ENCODE data around the gene LMAN1L. TPM values are rescaled to one million over a fixed set of nuclear protein-coding genes. Genes with fewer than 3 reads are reported as not detected.

Gene LMAN1L
- polyA plus RNA-seq, 3 donors, result 0.08 TPM; not detected in 2

DNA sequence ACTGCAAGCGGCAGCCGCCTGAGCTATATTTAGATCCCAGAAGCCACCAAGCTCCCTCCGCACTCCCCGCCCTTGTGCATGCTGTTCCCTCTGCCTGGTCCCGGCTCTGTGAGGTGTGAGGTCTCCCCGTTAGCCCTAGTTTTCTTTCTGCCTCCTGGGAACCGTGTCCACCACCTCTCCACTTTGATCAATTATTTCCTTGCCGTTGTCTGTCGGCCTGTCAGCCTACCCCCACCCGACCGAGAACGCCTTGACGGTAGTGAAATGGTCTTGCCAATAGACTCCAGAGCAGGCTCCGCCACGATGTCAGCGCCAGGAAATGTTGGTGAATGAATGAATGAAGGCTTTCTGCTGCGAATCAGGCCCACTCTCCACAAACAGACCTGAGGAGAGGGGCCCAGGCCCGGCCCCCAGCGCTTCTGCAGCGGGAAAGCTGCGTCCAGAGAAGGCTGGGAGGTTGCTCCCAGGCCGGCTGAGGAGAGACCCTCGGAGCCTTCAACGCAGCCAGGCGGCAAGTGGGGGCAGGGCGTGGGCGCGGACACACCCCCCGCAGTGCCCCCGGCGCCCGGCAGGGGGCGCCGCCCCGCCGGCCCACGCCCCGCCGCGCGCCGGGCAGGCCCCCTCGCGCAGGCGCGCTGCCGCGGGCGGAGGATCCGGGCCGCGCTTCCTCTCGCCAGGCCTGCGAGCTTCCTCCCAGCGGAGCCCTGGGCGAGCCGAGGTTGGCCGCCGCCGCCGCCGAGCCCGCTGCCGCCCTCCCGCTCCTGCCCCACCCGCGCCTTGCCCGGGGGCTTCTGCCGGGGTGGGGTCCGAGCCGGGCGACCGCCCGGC is 31.0 kb upstream of the LMAN1L start, which contains the start of gene CSK:
CSK (plus strand) TSS at position 650 of the 828 bp plus-strand sequence. CDS start 16,218 bp downstream, outside the sequence.
- WGBS (ENCODE audit: insufficient coverage), result under 1% methylated on average over 66 of the region's 74 CpGs

More for the DNA sequence above, 31.0 kb upstream of the LMAN1L start, which contains the start of gene CSK:
- Mint-ChIP-seq H3K4me1 (peaks cover 81% of the 10 kb centered on the region), H3K9me3 (peaks cover 0 to 3% (median 0%) of the 10 kb centered on the region in 7 donors), H3K4me3 (peak within 1 kb of the TSS; percentile 95 to 97), H3K36me3 (peaks cover 19 to 26% of the 10 kb centered on the region in 2 donors), H3K27me3 (ENCODE audit: low read depth in 3 of 3) (peaks cover 0 to 3% (median 0%) of the 10 kb centered on the region in 3 donors), H3K27ac (peak within 1 kb of the TSS; percentile 97 to 99 (median 99))
- Histone ChIP-seq H3K27me3 (ENCODE audit: control insufficient read depth in 2 of 2, insufficient read depth in 2 of 2, low read length in 2 of 2) (no peaks in the 10 kb centered on the region), H3K4me3 (replicated peaks in 1 of 3; ENCODE audit: low read depth in 2 of 3, low read length in 3 of 3) (peak within 1 kb of the TSS; percentile 91 to 100 (median 92)), H3K9me3 (replicated peaks in 1 of 2; ENCODE audit: control insufficient read depth in 1 of 2, insufficient read depth in 1 of 2, low read length in 2 of 2) (no peaks in the 10 kb centered on the region), H2AFZ (ENCODE audit: insufficient read depth, low read depth, low read length, poor library complexity, severe bottlenecking) (no peak within 1 kb of the TSS), H3K4me2 (replicated peaks; ENCODE audit: extremely low read depth, low read length, poor library complexity, severe bottlenecking) (peak within 1 kb of the TSS; percentile 93), H3K4me1 (ENCODE audit: control insufficient read depth in 1 of 2, insufficient read depth in 2 of 2, low read length in 2 of 2) (peaks cover 84 to 89% of the 10 kb centered on the region in 2 donors), H3K36me3 (replicated peaks in 1 of 2; ENCODE audit: control insufficient read depth in 1 of 2, insufficient read depth in 2 of 2, low read length in 2 of 2) (peaks cover 5 to 7% of the 10 kb centered on the region in 2 donors), H3K79me2 (ENCODE audit: insufficient read depth, low read length) (peaks cover 57% of the 10 kb centered on the region), H3K27ac (ENCODE audit: low read depth in 1 of 2, low read length in 2 of 2) (peak within 1 kb of the TSS; percentile 96 to 97), H3K9ac (ENCODE audit: insufficient read depth, low read length, poor library complexity, severe bottlenecking) (peak within 1 kb of the TSS; percentile 87), H4K20me1 (ENCODE audit: insufficient read depth, low read length) (peaks cover 12% of the 10 kb centered on the region)
- intact Hi-C loops (cut with micrococcal nuclease), result no loop called here
- peak; percentile 73 to 84 (median 83) for DNase-seq
- TF ChIP-seq, protein P1, sequence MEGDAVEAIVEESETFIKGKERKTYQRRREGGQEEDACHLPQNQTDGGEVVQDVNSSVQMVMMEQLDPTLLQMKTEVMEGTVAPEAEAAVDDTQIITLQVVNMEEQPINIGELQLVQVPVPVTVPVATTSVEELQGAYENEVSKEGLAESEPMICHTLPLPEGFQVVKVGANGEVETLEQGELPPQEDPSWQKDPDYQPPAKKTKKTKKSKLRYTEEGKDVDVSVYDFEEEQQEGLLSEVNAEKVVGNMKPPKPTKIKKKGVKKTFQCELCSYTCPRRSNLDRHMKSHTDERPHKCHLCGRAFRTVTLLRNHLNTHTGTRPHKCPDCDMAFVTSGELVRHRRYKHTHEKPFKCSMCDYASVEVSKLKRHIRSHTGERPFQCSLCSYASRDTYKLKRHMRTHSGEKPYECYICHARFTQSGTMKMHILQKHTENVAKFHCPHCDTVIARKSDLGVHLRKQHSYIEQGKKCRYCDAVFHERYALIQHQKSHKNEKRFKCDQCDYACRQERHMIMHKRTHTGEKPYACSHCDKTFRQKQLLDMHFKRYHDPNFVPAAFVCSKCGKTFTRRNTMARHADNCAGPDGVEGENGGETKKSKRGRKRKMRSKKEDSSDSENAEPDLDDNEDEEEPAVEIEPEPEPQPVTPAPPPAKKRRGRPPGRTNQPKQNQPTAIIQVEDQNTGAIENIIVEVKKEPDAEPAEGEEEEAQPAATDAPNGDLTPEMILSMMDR (IDR thresholded peaks at IDR 0.05), result peak; percentile 70

Data from CD14-positive monocyte (primary cell).